ENCODE measurements around the gene PFKFB3. TPM values are rescaled to one million over a fixed set of nuclear protein-coding genes. Genes with fewer than 3 reads are reported as not detected.
"Not testable (repeated sequence)": the region's sequence is repeated elsewhere in the genome, so short reads cannot be mapped to it uniquely, and the experiment has no call there.

PFKFB3 gene
- polyA plus RNA-seq, 1 donor from 2014 or later, result 7.0 TPM

GRCh38 chr10:6187278-6187677, 15.5 kb upstream of the PFKFB3 start:
- H3K27me3 Mint-ChIP-seq, result no peaks in the 10 kb centered on the region
- H3K4me1 Mint-ChIP-seq, result peaks cover 0 to 5% (median 3%) of the 10 kb centered on the region in 3 donors
- no peaks in the 10 kb centered on the region for H3K36me3 Mint-ChIP-seq
- no peak overlapping the region for H3K27ac Mint-ChIP-seq
- no peaks in the 10 kb centered on the region for H3K9me3 Mint-ChIP-seq
- no peak overlapping the region for H3K4me3 Mint-ChIP-seq

- H3K27me3 Mint-ChIP-seq, H3K9me3 Mint-ChIP-seq, H3K36me3 Mint-ChIP-seq, H3K4me1 Mint-ChIP-seq, H3K4me3 Mint-ChIP-seq, H3K27ac Mint-ChIP-seq: not testable (repeated sequence)
Measured at GRCh38 chr10:6190033-6190432, 12.7 kb upstream of the PFKFB3 start.

GRCh38 chr10:6191147-6191546, 11.6 kb upstream of the PFKFB3 start:
- no peak overlapping the region for H3K4me3 Mint-ChIP-seq

GRCh38 chr10:6191569-6191968, 11.2 kb upstream of the PFKFB3 start:
- Mint-ChIP-seq H3K27ac (no peak overlapping the region), H3K27me3 (no peaks in the 10 kb centered on the region), H3K9me3 (no peaks in the 10 kb centered on the region)

More at GRCh38 chr10:6191147-6191546, 11.6 kb upstream of the PFKFB3 start:
- Mint-ChIP-seq H3K4me1 (peaks cover 0 to 5% (median 3%) of the 10 kb centered on the region in 3 donors), H3K36me3 (no peaks in the 10 kb centered on the region), H3K27me3 (no peaks in the 10 kb centered on the region), H3K9me3 (no peaks in the 10 kb centered on the region), H3K27ac (no peak overlapping the region)

GRCh38 chr10:6193342-6193741, 9.4 kb upstream of the PFKFB3 start:
- H3K27me3 Mint-ChIP-seq, H3K4me1 Mint-ChIP-seq, H3K9me3 Mint-ChIP-seq, H3K36me3 Mint-ChIP-seq, H3K4me3 Mint-ChIP-seq: not testable (repeated sequence)
- H3K27ac Mint-ChIP-seq, result peak overlapping the region in 1 of 3 donors; percentile 57

More at GRCh38 chr10:6191569-6191968, 11.2 kb upstream of the PFKFB3 start:
- peaks cover 0 to 5% (median 3%) of the 10 kb centered on the region in 3 donors for H3K4me1 Mint-ChIP-seq
- no peaks in the 10 kb centered on the region for H3K36me3 Mint-ChIP-seq
- no peak overlapping the region for H3K4me3 Mint-ChIP-seq

- Mint-ChIP-seq H3K27ac (no peak overlapping the region), H3K9me3 (no peaks in the 10 kb centered on the region), H3K4me3 (no peak overlapping the region), H3K27me3 (no peaks in the 10 kb centered on the region), H3K36me3 (no peaks in the 10 kb centered on the region), H3K4me1 (peaks cover 0 to 3% (median 3%) of the 10 kb centered on the region in 3 donors)
Measured at GRCh38 chr10:6194311-6194710, 8.4 kb upstream of the PFKFB3 start.

- Mint-ChIP-seq H3K27me3 (no peaks in the 10 kb centered on the region), H3K36me3 (no peaks in the 10 kb centered on the region), H3K4me3 (no peak overlapping the region), H3K4me1 (peaks cover 0 to 7% (median 5%) of the 10 kb centered on the region in 3 donors), H3K27ac (no peak overlapping the region), H3K9me3 (no peaks in the 10 kb centered on the region)
Measured at GRCh38 chr10:6195376-6195775, 7.4 kb upstream of the PFKFB3 start.

GRCh38 chr10:6195846-6196245, 6.9 kb upstream of the PFKFB3 start:
- Mint-ChIP-seq H3K4me1 (peaks cover 0 to 7% (median 7%) of the 10 kb centered on the region in 3 donors), H3K27ac (no peak overlapping the region), H3K9me3 (no peaks in the 10 kb centered on the region), H3K4me3 (no peak overlapping the region), H3K27me3 (no peaks in the 10 kb centered on the region), H3K36me3 (no peaks in the 10 kb centered on the region)

- H3K27me3 Mint-ChIP-seq, H3K9me3 Mint-ChIP-seq, H3K4me1 Mint-ChIP-seq, H3K36me3 Mint-ChIP-seq: not testable (repeated sequence)
- H3K4me3 Mint-ChIP-seq, result peak overlapping the region in 1 of 4 donors; percentile 47
- H3K27ac Mint-ChIP-seq, result peak overlapping the region in 1 of 3 donors; percentile 46
Measured at GRCh38 chr10:6196524-6196923, 6.2 kb upstream of the PFKFB3 start.

GRCh38 chr10:6197321-6197720, 5.4 kb upstream of the PFKFB3 start:
- Mint-ChIP-seq H3K27ac (no peak overlapping the region), H3K36me3 (no peaks in the 10 kb centered on the region), H3K27me3 (no peaks in the 10 kb centered on the region), H3K4me3 (no peak overlapping the region), H3K9me3 (no peaks in the 10 kb centered on the region), H3K4me1 (peaks cover 5 to 11% (median 8%) of the 10 kb centered on the region in 3 donors)

- Mint-ChIP-seq H3K27me3 (no peaks in the 10 kb centered on the region), H3K4me1 (peaks cover 5 to 11% (median 8%) of the 10 kb centered on the region in 3 donors), H3K36me3 (no peaks in the 10 kb centered on the region), H3K9me3 (no peaks in the 10 kb centered on the region), H3K4me3 (no peak overlapping the region), H3K27ac (no peak overlapping the region)
Measured at GRCh38 chr10:6198171-6198570, 4.6 kb upstream of the PFKFB3 start.

GRCh38 chr10:6199131-6199733, 3.5 kb upstream of the PFKFB3 start:
- H3K4me1 Mint-ChIP-seq, result peaks cover 5 to 13% (median 8%) of the 10 kb centered on the region in 3 donors
- no peaks in the 10 kb centered on the region for H3K9me3 Mint-ChIP-seq
- H3K27ac Mint-ChIP-seq, result no peak overlapping the region
- H3K4me3 Mint-ChIP-seq, result peak overlapping the region in 2 of 4 donors; percentile 21 to 23
- H3K27me3 Mint-ChIP-seq, result no peaks in the 10 kb centered on the region
- H3K36me3 Mint-ChIP-seq, result no peaks in the 10 kb centered on the region

- Mint-ChIP-seq H3K4me1 (peaks cover 15 to 21% (median 16%) of the 10 kb centered on the region in 3 donors), H3K27ac (peak overlapping the region in 2 of 3 donors; percentile 0 to 59), H3K36me3 (no peaks in the 10 kb centered on the region), H3K27me3 (no peaks in the 10 kb centered on the region), H3K9me3 (no peaks in the 10 kb centered on the region), H3K4me3 (peak overlapping the region; percentile 81 to 93 (median 92))
Measured at GRCh38 chr10:6200440-6200733, 2.3 kb upstream of the PFKFB3 start.

GRCh38 chr10:6200734-6201515, 1.8 kb upstream of the PFKFB3 start:
- peaks cover 15 to 21% (median 16%) of the 10 kb centered on the region in 3 donors for H3K4me1 Mint-ChIP-seq
- no peaks in the 10 kb centered on the region for H3K36me3 Mint-ChIP-seq
- H3K27me3 Mint-ChIP-seq, result no peaks in the 10 kb centered on the region
- H3K27ac Mint-ChIP-seq, result peak overlapping the region in 2 of 3 donors; percentile 6 to 16
- H3K9me3 Mint-ChIP-seq, result no peaks in the 10 kb centered on the region
- H3K4me3 Mint-ChIP-seq, result peak overlapping the region; percentile 81 to 93 (median 92)

- H3K36me3 Mint-ChIP-seq, result no peaks in the 10 kb centered on the region
- H3K27ac Mint-ChIP-seq, result peak overlapping the region in 2 of 3 donors; percentile 80 to 88
- H3K9me3 Mint-ChIP-seq, result no peaks in the 10 kb centered on the region
- H3K4me3 Mint-ChIP-seq, result peak overlapping the region; percentile 88 to 96 (median 94)
- H3K4me1 Mint-ChIP-seq, result peaks cover 15 to 21% (median 16%) of the 10 kb centered on the region in 3 donors
- no peaks in the 10 kb centered on the region for H3K27me3 Mint-ChIP-seq
Measured at GRCh38 chr10:6201516-6201975, 1.2 kb upstream of the PFKFB3 start.

Data from IgD-negative memory B cell (primary cell).